GM12873 (cell line): Measurements from ENCODE around the gene SRC.

Source experiments
- TF ChIP-seq, protein P1 (sequence below): IDR thresholded peaks from 2 replicates; pipeline ENCODE4 v1.5.1; 2012; ENCODE audit warnings: low read depth, mild to moderate bottlenecking, moderate library complexity, low read length, control low read depth; ENCODE audit not compliant: insufficient read depth; ENCODE audit errors: missing control alignments

SRC gene

DNA sequence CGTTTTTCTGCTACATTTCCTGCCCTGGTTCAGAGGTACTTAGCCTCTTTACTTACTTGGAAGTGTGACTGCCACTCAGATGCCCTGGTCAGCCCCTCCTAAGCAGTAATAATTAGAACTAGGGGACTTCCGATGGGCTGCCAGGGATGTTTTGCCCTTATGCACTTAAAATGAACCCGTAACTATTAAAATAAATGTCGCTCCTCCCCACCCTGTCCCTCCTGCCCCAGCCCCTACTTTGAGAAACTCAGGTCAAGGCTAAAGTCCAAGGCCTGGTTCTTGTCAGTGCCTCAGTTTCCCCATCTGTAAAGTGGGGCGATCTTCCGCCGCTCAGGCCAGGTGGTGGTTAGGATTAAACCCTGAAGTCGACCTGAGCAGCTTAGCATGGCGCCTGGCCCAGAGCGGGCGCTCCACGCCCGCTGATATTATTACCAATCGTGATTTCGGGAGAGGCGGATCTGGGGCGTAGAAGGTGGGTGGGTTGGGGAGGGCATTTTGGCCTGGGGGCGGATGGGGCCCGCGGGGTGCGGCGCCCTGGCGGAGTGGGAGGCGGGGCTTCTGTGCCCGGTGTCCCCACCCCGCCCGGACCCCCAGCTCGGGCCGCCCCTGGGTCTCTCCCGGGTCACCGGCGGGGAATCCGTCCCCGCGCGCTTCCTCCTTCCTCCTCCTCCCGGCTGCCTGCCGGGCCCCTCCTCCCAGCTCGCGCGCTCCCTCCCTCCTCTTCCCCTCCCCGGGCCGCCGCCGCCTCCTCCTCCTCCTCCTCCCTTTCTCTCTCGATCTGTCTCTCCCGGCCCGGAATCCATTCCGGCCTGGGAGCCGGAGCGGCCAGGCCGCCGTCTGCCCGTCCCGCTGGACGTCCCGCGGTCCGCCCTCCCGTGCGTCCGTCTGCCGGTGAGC lies at the start of gene SRC:
SRC (plus strand) TSS at position 802 of the 897 bp plus-strand sequence. CDS start 38,014 bp downstream, outside the sequence.
- TF ChIP-seq, protein P1, sequence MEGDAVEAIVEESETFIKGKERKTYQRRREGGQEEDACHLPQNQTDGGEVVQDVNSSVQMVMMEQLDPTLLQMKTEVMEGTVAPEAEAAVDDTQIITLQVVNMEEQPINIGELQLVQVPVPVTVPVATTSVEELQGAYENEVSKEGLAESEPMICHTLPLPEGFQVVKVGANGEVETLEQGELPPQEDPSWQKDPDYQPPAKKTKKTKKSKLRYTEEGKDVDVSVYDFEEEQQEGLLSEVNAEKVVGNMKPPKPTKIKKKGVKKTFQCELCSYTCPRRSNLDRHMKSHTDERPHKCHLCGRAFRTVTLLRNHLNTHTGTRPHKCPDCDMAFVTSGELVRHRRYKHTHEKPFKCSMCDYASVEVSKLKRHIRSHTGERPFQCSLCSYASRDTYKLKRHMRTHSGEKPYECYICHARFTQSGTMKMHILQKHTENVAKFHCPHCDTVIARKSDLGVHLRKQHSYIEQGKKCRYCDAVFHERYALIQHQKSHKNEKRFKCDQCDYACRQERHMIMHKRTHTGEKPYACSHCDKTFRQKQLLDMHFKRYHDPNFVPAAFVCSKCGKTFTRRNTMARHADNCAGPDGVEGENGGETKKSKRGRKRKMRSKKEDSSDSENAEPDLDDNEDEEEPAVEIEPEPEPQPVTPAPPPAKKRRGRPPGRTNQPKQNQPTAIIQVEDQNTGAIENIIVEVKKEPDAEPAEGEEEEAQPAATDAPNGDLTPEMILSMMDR = no peak

DNA sequence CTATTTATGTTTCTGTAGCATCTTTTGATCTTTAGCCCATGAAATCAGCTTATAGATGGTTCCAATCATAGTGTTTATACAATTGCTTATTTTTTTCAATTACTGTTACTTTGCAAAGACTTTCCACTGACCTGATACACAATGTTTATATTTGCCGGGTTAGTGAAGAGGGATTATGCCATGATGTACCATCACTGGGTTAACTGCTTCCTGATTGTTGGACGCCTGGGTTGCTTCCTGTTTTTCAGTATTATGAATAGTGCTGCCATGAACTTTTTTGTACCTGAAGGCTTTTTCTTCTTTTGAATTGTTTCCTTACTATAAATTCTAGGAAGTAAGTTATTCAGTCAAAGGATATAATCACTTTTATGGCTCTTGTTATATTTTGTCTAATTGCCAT lies 49.6 kb upstream of the SRC start:
- TF ChIP-seq, protein P1 = no peak

DNA sequence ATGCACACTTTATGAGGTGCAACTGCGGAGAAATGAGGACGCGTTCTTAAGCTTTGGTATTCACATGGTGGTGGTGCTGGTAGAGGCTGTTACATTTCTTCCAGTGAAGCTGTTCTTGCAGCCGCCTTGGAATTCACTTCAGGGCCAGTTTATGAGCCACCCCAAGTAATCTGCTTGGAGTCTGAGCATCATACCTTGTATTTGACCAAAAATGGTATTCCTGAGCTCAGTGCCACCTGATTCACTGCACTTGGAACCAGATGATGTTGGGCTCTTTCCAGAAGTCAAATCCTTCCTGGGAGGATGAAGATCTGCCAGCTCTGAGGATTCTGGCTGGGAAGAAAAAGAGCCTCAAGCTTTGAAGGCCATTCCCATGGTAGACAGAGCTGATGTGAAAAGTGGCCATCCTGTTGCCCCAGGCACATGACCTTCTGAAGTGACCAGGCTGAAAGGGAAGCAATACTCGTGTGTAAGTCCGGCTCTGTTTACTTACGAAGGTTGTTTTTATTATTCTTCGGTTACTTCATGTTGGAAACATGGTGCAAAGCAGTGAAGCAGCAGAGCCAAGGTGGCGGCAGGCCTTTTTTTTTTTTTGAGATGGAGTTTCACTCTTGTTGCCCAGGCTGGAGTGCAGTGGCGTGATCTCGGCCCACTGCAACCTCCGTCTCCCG lies 48.7 kb upstream of the SRC start:
- TF ChIP-seq, protein P1 = no peak

DNA sequence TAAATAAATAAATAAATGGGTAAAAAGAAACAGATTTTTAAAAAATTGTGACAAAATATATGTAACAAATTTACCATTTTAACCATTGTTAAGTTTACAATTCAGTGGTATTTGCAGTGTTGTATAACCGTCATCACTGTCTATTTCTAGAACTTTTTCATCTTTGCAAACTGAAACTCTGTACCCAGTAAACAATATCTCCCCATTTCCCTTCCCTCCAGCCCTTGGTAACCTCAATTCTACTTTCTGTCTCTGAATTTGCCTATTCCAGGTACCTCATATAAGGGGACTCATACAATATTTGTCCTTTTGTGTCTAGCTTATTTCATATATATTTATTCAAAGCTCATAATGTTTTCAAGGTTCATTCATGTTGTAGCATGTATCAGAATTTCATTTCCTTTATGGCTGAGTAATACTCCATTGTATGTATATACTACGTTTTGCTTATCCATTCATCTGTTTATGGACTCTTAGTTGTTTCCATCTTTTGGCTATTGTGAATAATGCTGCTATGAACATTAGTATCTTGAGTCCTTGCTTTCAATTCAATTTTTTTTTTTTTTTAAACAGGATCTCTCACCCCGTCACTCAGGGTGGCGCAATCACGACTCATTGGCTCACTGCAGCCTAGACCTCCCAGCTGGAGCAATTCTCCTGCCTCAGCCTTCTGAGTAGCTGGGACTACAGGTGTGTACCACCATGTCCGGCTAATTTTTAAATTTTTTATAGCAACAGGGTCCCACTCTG lies 47.6 kb upstream of the SRC start:
- TF ChIP-seq, protein P1 = no peak

DNA sequence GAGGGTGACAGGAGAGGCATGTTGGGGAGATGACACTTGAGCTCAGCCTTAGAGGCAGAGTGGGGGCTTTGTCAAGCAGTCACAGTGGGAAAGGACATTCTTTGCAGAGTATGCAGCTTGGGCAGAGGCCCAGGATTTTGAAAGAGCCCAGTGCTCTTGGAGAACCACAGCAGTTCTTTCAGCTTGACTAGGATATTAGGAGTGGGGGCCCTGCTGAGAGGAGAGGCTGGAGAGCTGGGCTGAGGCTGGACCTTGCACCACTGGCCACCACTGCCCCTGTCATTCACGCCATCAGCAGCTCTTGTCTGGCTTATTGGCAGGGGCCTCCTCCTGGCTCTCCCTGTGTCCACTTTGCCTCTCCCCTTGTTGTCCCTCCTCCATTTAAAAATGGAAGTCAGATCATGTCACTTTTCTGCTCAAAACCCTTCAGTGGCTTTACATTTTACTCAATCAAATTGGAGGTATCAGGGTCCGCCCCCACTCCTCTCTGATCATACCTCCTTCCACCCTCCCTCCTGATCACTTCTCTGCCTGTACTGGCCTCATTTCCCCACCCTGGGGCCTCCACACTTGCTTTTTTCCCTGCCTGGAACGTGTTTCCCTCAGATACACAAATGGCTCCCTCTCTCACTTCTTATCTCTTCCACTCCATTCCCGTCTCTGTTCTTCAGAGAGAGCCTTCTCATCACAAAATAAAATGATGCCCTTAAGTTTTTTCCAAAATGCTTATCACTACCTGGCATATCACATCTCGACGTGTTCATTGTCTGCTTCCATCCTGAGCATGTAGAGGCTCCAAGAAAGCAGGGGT lies 46.0 kb upstream of the SRC start:
- TF ChIP-seq, protein P1 = no peak

DNA sequence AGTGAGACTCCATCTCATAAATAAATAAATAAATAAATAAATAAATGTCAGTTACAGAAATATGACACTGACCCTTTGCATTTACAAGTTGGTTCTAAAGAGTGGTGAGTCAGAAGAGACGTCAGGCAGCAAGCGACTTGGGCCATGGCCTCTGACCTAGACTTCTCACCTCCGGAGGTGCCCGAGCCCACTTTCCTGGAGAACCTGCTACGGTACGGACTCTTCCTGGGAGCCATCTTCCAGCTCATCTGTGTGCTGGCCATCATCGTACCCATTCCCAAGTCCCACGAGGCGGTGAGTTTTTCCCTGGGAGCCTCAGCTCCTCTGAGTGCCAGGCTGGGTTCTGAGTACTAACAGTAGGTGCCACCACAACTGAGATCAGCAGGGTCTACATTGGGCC lies 44.8 kb upstream of the SRC start:
- TF ChIP-seq, protein P1 = no peak
